NCI-H748 treated with DMSO at 0.1 percent for 48 hours (cell line): ENCODE measurements around the gene TYMP.
"Not testable (repeated sequence)": the region's sequence is repeated elsewhere in the genome, so short reads cannot be mapped to it uniquely, and the experiment has no call there.

Source experiments
- DNase-seq: peaks from one replicate; lab custom pipeline; 2025; lab: John Stamatoyannopoulos, UW

TYMP gene

DNA sequence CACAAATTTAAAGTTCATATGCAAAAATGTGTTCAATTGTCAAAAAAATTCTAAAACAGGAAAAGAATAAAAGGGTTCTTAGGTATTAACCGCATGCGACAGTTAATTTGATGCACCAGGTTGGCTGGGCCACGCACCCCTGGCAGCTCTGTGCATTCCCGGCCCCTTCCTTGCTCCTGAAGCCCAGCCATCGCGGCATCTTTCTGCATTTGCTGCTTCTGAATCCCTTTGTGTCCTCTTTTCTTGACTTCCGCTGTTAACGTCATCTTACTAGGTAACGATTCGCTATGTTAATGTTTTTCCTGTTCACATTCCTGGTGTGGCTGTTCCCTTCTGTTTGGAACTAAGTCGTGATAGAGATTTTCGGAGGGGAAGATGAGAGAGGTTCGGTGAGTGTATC lies 8.0 kb upstream of the TYMP start:
- DNase-seq = no peak

DNA sequence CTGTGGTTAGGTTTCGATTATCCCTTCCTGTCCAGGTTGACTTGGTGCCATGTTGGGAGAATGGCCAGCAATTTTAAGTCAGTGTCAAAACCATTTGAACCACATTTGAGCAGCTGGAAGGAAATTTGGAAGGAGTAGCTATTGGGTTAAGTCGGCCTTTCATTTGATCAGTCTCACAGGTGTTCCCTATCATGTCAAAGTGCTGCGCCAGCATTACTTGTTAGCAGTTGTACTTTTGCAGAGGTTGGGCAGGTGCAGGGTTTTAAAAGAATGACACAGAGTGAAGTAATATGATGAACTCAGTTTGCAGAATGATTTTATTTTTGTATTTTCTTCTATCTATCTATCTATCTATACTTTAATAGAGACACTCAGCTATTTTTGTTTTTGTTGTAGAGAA lies 6.4 kb upstream of the TYMP start:
- DNase-seq = no peak

DNA sequence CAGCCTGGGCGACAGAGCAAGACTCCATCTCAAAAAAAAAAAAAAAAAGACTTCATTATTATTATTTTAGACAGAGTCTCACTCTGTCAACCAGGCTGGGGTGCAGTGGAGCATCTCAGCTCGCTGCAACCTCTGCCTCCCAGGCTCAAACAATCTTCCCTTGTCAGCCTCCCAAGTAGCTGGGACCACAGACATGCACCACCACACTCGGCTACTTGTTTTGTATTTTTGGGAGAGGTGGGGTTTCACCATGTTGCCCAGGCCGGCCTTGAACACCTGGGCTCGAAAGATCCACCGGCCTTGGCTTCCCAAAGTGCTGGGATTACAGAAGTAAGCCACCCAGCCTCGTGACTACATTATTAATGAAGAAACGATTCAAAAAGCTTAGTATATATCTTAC lies 5.3 kb upstream of the TYMP start:
- DNase-seq = no peak

DNA sequence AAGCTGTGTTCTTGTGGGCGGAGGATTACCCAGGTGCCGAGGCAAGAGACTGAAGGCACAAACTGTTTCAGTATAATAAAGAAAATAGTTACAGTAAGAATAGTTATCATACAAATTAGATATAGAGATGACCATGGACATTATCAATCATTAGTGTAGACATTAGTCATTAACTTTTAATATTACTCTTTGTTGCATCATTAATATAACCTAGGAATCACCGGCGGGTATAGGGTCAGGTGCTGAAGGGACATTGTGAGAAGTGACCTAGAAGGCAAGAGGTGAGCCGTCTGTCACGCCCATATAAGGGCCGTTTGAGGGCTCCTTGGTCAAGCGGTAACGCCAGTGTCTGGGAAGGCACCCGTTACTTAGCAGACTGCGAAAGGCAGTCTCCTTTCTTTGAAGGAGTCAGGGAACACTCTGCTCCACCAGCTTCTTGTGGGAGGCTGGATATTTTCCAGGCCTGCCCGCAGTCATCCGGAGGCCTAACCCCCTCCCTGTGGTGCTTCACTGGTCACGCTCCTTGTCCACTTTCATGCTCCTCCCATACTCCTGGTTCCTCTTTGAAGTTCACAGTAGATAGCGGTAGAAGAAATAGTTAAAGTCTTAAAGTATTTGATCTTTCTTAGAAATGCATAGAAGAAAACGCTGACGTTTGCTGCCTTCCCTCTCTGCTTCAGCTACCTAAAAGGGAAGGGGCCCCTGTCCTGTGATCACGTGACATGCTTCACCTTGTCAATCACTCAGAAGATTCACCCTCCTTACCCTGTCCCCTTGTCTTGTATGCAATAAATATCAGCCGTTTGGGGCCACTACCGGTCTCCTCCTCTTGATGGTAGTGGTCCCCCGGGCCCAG lies 4.3 kb upstream of the TYMP start:
- DNase-seq = not testable (repeated sequence)

DNA sequence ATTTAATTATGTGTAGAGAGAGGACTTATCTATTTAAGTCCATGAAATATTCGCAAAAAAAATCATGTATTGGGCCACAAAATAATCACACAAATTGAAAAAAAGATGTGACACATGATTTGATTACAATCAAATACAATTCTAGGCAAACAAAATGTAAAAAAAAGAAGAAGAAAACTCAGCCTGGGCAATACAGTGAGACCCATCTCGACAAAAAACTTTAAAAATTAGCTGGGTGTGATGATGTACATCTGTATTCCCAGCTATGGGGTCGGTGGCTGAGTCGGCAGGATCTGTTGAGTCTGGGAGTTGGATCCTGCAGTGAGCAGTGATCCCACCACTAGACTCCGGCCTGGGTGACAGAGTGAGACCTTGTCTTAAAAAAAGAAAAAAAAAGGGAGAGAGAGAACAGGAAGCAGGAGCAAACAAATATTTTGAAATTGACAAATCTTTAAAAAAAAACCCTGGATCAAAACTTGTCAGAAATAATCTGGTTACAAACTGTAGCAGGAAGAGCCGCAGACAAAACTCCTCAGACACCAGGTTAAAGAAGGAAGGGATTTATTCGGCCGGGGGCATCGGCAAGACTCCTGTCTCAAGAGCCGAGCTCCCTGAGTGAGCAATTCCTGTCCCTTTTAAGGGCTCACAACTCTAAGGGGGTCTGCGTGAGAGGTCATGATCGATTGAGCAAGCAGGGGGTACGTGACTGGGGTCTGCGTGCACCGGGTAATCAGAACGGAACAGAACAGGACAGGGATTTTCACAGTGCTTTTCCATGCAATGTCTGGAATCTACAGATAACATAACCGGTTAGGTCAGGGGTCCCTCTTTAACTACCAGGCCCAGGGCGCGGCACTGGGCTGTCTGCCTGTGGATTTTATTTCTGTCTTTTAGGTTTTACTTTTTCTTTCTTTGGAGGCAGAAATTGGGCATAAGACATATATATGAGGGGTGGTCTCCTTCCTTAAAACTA lies 3.3 kb upstream of the TYMP start:
- DNase-seq = no peak

DNA sequence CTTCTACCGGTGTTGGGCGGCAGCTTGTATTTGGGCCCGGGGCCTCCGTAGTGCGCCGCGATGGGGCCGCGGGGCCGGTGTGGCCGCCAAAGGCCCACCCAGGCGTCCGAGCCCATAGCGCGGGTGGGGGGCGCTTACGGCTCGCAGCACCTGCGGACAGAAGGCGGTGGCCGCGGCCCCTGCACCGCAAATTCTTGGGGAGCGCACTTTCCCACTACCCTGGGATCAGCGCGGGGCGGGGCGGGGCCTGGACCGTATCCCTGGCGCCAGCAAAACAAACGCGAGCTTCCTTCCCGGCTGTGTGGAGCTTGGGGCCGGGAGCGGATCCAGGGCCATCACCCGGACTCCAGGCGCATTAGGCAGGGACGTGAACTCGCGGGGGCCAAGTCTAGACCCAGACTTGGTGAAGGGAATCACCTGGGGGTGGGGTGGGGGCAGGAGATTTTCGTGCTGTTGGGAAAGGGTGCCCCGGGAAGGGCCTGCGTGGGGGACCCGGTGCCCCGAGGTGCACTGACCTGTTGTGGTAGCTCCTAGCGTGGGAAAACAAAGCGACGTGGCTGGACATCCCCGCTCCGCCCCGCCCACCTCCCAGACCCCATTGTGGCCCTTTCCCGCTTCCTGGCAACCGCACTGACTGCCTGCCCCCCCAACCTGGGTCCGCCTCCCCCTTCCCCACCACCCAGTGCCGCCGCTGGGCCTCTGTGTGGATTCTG lies 2.3 kb upstream of the TYMP start:
- DNase-seq = no peak

DNA sequence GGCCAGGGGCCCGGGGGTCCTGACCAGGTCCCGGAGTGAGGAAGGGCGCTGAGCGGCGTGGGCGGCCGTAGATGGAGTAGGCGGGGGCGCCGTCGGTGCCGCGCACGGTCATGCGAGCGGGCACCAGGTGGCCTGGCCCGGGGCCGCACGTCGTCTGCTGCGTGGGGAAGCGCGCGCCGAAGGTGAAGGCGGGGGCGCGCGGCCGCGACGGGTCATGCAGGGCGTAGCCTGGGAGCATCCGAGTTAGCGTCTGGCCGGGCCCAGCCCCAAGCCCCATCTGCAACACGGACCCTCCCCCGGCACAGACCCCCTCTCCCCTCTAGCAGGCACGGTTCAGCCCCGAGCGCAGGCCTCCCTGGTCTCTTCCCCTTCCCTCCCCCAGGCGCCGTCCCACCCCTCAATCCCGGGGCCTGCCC lies 1.7 kb upstream of the TYMP start:
- no peak for DNase-seq

DNA sequence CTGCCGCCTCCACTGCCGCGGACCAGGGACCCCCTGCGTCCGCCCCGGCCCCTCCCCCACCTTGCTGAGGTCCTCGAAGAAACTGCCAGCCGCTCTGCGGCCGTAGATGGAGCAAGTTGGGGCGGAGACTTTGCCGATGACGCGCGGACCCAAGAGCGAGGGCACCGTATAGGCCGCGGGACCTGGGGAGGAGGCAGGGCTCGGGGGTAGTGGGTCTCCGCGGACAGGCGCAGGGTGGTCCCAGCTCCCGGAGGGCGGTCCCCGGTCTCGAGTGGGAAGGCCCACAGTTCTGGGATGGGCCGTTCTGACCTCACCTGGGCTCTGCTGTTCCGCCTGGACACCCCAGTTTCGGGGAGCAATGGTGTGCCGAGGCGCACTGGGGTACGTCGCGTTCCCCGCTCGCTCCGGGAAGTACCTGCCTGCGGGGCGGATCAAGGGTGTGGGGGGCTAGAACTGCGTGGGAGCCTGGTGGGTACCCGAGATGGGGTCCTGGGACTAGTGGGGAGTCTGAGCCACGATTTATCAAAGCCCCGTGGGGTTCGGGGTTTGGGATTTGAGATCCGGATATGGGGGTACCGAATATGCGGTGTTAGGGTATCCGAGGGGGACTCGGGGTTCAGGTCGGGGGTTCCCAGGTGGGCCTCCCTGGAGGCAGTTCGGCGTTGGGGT lies 1.2 kb upstream of the TYMP start:
- DNase-seq = peak; percentile 59

DNA sequence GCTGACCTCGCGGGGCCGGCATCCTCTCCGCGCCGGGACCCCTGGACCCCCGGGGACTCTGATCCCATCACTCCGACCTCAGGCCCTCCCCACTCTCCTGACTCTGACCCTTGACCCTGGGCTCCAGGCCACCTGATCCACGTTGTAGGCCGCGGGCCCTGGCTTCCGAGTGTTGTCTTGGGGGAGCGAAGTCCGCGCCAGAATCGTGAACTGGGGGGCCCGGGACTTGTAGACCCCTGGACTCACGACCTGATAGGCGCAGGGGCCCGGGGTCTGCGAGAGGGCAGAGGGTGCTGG lies 716 bp upstream of the TYMP start:
- DNase-seq = no peak

DNA sequence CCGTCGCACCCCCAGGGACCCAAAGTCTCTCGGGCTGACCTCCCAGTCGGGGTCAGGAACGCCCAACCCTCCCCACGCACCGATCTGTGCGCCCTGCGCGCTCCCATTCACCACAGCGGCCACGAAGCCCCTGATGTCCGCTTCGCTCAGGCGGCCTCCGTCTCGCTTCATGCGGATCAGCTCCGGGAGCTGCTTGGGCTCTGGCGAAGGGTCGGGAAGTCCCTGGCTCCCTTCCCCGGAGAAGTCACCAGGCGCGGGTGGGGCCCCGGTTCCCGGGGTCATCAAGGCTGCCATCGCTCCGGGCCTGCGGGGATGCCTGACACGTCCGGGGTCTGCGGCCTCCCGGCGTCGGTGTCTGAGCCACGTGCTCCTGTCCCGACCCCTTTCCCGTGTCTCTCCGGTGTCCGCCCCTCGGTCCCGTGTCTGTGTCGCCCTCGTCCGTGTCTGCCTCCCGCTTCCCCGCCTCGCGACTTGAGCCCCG lies 356 bp downstream of the TYMP start:
- no peak for DNase-seq

DNA sequence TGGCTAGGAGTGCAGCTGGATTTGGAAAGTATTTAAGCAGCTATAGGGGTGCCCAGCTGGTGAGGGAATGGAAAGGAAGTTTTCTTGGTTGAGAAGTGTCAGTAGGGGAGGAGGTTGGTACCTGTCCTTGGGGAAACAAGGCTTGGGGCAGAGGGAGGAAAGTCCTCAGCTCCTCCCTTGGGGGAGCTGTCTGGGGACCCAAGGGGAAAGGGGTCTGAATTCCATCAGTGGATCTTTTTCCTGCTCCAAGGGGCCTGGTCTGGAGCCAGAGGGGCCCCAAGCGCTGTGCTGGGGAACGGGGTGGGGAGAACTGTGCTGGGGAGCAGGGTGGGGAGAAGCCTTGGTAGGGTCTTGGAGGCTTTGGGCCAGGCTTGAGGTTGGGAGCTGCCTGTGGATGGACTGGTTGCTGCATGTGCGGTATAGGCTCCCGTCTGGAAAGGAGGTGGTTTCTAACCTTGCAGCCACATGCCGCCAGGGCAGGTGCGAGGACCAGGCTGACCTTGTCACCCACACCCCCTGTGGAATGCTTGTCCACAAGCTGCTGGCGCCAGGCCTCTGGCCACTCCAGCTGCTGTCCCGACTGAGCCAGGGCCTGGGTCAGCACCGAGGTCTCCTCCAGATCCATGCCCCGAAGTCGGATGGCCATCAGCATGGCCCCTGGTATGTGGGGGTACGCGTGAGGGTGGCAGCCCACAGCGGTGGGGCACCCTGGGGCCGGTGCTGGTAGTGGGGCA lies 963 bp downstream of the TYMP start:
- DNase-seq = no peak

DNA sequence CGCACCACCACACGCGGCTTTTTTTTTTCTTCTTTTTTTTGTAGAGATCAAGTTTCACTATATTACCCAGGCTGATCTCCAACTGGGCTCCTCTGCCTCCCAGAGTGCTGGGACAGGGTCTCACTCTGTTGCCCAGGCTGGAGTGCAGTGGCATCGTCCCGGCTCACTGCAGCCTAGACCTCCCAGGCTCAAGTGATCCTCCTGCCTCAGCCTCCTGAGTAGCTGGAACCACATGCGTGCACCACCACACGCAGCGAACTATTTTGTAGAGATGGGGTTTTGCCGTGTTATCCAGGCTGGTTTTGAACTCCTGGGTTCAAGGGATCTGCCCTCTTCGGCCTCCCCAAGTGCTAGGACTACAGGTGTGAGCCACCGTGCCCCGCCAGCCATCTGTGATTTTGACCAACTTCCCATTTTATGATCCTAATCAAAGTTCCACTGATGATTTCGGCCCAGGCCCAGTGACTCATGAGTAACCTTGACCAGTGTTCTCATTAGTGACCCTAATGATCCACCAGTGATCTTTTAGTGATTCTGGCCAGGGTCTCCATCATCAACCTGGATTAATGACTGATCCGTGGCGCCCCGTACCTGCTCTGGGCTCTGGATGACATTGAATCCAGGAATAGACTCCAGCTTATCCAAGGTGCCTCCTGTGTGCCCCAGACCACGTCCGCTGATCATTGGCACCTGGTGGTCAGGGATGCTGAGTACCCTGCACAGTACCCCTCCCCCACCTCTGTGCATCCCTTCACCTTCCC lies 1.7 kb downstream of the TYMP start:
- DNase-seq = no peak

DNA sequence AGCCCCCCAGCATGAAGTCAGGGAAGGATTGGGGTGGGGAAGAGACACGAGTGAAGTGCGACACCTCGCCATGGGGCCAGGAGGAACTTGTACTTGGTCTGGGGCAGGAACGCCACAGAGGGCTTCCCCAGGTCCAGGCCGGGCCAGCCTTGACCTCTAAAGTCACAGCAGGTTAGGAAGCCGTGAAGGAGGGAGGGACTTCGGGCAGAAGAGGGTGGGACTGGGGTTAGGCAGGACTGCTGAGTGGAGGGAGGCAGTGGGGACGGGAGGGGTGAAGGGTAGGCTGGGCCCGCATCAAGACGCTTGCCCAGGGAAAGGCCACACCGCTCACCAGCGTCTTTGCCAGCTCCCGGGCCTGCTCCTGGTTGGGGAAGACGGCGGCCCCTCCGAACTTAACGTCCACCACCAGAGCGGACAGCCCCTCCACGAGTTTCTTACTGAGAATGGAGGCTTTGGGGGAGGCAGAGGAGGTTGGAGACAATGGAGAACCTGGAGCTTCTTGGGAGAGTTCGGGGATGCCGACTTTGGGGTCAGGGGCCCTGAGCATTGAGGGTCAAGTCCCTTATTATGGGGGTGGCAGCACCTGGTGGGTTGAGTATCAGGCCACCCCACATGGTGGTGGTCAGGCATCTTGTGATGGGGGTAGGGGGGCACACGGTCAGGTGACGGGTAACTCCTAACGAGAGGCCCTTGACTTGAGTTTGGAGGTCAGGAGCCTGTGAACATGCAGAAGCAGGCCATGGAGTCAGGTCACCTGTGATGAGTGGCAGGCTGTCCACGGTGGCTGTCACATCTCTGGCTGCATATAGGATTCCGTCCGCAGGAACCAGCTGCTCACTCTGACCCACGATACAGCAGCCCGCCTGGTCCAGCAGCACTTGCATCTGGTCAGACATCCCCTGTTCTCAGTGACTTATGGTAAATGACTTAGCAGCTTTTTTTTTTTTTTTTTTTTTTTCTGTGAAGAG lies 2.7 kb downstream of the TYMP start:
- no peak for DNase-seq

DNA sequence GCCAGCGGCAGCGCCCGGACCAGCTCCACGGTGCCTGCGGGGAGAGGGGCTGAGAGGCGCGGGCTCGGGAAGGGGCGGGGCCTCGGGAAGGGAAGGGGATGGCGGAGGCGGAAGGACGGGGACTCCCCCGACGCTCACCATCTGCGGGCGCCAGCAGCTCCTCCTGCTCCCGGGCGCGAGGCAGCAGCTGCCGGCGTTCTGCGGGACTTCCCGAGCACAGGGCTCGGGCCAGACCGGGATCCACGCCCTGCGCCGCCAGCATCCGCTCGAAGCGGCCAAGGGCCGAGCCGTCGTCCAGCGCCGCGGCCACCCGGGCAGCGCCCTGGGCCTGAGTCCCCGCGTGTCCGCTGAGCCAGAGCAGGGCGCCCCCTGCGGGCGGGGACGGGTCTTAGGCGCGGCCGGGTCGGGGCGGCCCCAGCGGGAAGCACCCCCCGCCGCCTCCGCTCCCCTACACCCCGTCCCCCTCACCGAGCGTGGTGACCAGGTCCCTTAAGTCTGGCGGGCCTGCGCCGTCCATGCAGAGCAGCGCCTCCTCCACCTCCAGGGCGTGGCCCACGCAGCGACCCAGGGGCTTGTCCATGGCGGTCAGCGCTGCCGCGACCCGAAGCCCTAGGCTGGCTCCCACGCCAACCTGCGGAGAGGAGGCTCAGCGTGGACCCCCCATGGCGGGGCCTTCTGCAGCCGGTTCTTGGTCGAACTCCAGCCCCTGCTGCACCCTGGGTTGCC lies 3.5 kb downstream of the TYMP start:
- DNase-seq = peak; percentile 30

DNA sequence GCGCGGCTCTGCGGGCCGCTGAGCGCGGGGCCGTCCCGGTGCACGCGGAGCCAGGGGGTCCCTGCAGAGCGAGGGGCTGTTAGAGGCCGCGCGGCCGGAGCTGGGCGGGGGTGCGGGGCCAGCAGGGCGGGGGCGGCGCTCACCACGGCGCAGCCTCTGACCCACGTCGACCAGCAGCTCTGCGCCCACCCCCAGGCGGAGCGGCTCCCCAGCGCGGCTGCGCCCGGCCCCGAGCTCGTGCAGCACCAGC lies 4.0 kb downstream of the TYMP start:
- no peak for DNase-seq

DNA sequence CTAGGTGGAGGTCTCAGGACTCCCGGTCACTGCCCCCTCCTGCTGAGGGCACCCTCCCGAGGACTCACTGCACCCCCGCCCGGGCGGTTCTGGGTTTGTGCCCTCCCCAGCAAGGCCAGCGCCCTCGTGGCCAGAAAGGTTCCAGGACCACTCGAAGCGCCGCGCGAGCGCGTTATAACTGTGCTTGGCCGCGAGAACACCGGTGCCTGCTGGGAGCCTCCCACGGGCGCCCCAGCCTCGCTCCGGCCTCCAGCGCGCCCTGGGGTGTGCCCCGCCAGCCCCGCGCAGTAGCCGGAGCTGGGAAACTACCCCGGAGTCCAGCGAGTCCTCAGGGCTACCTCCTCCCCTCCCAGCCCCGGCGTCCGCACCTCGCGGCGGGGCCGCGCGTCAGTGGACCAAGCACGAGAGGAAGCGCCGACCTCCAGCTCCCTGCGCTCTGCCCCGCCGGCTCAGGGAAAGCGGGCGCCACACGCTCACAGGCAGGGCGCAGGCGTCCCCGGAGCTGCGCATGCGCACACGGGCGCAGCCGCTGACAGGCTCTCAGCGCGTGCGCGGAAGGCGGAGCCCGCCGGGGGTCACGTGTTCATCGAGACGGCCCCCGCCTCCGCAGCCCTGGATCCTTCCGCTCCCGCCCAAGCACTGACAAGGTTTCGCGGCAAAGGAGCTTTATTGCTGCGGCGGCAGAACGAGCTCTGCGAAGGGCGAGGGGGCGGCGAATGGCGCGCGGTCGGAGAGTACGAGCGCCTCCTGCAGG lies 4.5 kb downstream of the TYMP start, which contains the start of gene SCO2:
Gene SCO2, minus strand, starts transcription at position 495 of the 754 bp plus-strand sequence. CDS start 1,187 bp downstream, outside the sequence.
- peak; percentile 95 for DNase-seq

DNA sequence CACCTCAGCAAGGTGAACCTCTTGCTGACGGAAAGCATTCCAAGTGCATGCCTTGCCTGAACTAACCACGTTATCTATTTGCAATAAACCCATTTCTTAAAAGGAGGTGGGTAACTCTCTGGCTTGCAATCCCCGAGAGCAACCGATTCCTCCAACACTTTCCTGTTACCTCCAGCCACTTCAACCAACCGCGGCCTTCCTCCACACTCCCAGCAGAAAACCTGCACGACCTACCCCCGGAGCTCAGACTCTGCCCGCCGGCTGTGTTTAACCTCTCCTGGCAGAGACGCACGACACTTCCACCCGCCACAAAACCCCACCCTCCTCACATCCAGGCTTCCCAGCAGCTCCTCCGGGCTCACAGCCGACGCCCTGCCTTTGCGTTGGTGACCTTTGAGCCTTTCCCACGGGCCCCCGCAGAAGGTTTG lies 5.1 kb downstream of the TYMP start:
- DNase-seq = no peak
